ENCODE results near the gene TRIP4. TPM values are rescaled to one million over a fixed set of nuclear protein-coding genes. Genes with fewer than 3 reads are reported as not detected.

Gene TRIP4
- total and polyA plus RNA-seq, 2 of the 8 experiments (the other 6 are each of a cell fraction or from before 2014, with no cell fraction given), result 6.2 to 18.9 TPM

- TF ChIP-seq RNF2 (IDR thresholded peaks at IDR 0.05; ENCODE audit: borderline replicate concordance, low read depth, low read length, missing control alignments, poor library complexity, severe bottlenecking) (no peak), SIN3A (conservative IDR thresholded peaks at IDR 0.05 in 1 of 2, IDR thresholded peaks at IDR 0.05 in 1 of 2; ENCODE audit: low read depth in 1 of 2, low read length in 2 of 2) (no peak), TCF12 (IDR thresholded peaks at IDR 0.05; ENCODE audit: low read depth, low read length) (no peak)
Measured at GRCh38 chr15:64437982-64438381, 50.3 kb downstream of the TRIP4 start (continued).
